Measurements from ENCODE around the gene RPL10. TPM values are rescaled to one million over a fixed set of nuclear protein-coding genes. Genes with fewer than 3 reads are reported as not detected.
A peak's percentile ranks its signal among the peaks of the same experiment; 100 is the strongest.

The RPL10 gene
- total RNA-seq, 1 donor from 2014 or later = 3,704 TPM

DNA sequence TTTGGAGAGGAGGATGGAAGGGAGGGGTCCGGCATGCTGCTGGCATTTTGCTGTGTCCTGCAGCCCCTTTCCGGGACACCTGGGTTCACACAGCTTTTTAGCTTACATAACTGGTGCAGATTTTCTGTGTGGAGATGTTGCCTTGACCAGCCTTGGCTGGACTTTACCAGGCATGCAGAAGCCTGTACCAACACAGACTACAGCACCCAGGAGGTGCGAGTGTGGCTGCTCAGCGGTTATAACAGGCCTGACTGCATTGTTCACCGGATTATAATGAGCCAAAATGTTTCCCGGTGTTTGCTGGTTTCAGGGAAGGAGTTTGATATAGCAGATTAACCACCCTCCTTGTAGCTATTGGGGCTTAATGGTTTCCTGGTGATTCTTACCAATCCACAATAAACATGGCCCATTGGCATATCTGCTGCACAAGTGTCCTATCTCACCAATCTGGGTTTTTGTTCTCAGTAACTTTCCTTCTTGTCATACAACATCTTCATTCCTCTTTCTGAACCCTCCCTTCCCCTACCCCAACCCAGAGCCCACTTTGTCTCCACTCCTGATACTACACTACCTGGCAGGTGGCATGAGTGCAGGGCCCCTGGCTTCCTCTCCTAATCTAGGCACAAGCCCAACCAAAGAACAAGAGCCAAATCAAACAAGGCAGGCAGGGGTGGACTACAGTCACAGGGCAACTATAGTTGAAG, 3.9 kb downstream of the RPL10 start:
- no peak overlapping the region for H3K27ac Mint-ChIP-seq (ENCODE audit: unreplicated experiment)
- no peak for DNase-seq (ENCODE audit: low spot score)
- H3K4me1 Mint-ChIP-seq (ENCODE audit: unreplicated experiment) = peaks cover 12% of the 10 kb centered on the region
- H3K36me3 Mint-ChIP-seq (ENCODE audit: low read depth, unreplicated experiment) = peaks cover 22% of the 10 kb centered on the region
- TF ChIP-seq, protein P1, sequence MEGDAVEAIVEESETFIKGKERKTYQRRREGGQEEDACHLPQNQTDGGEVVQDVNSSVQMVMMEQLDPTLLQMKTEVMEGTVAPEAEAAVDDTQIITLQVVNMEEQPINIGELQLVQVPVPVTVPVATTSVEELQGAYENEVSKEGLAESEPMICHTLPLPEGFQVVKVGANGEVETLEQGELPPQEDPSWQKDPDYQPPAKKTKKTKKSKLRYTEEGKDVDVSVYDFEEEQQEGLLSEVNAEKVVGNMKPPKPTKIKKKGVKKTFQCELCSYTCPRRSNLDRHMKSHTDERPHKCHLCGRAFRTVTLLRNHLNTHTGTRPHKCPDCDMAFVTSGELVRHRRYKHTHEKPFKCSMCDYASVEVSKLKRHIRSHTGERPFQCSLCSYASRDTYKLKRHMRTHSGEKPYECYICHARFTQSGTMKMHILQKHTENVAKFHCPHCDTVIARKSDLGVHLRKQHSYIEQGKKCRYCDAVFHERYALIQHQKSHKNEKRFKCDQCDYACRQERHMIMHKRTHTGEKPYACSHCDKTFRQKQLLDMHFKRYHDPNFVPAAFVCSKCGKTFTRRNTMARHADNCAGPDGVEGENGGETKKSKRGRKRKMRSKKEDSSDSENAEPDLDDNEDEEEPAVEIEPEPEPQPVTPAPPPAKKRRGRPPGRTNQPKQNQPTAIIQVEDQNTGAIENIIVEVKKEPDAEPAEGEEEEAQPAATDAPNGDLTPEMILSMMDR (IDR thresholded peaks at IDR 0.05; ENCODE audit: unreplicated experiment) = no peak
- H3K27me3 Mint-ChIP-seq (ENCODE audit: unreplicated experiment) = peaks cover 21% of the 10 kb centered on the region
- no peak overlapping the region for H3K4me3 Mint-ChIP-seq (ENCODE audit: unreplicated experiment)
- H3K9me3 Mint-ChIP-seq (ENCODE audit: unreplicated experiment) = no peaks in the 10 kb centered on the region

- H3K4me1 Mint-ChIP-seq (ENCODE audit: unreplicated experiment) = peaks cover 12% of the 10 kb centered on the region
- H3K27ac Mint-ChIP-seq (ENCODE audit: unreplicated experiment) = no peak overlapping the region
- no peak for DNase-seq (ENCODE audit: low spot score)
- no peak overlapping the region for H3K4me3 Mint-ChIP-seq (ENCODE audit: unreplicated experiment)
- H3K36me3 Mint-ChIP-seq (ENCODE audit: low read depth, unreplicated experiment) = peaks cover 22% of the 10 kb centered on the region
- TF ChIP-seq, protein P1 (IDR thresholded peaks at IDR 0.05; ENCODE audit: unreplicated experiment) = no peak
- no peaks in the 10 kb centered on the region for H3K9me3 Mint-ChIP-seq (ENCODE audit: unreplicated experiment)
- H3K27me3 Mint-ChIP-seq (ENCODE audit: unreplicated experiment) = peaks cover 21% of the 10 kb centered on the region
These were observed 4.5 kb downstream of the RPL10 start for GRCh38 chrX:154402622-154403127.

- no peak overlapping the region for H3K27ac Mint-ChIP-seq (ENCODE audit: unreplicated experiment)
- peaks cover 19% of the 10 kb centered on the region for H3K36me3 Mint-ChIP-seq (ENCODE audit: low read depth, unreplicated experiment)
- DNase-seq (ENCODE audit: low spot score) = no peak
- H3K4me1 Mint-ChIP-seq (ENCODE audit: unreplicated experiment) = peaks cover 13% of the 10 kb centered on the region
- H3K9me3 Mint-ChIP-seq (ENCODE audit: unreplicated experiment) = no peaks in the 10 kb centered on the region
- H3K27me3 Mint-ChIP-seq (ENCODE audit: unreplicated experiment) = peaks cover 18% of the 10 kb centered on the region
- no peak overlapping the region for H3K4me3 Mint-ChIP-seq (ENCODE audit: unreplicated experiment)
- TF ChIP-seq, protein P1 (IDR thresholded peaks at IDR 0.05; ENCODE audit: unreplicated experiment) = no peak
These were observed 5.0 kb downstream of the RPL10 start for GRCh38 chrX:154403192-154403591.

GRCh38 chrX:154403858-154404257, 5.7 kb downstream of the RPL10 start:
- H3K27ac Mint-ChIP-seq (ENCODE audit: unreplicated experiment) = peak overlapping the region; percentile 74
- H3K4me1 Mint-ChIP-seq (ENCODE audit: unreplicated experiment) = peaks cover 15% of the 10 kb centered on the region
- peaks cover 11% of the 10 kb centered on the region for H3K27me3 Mint-ChIP-seq (ENCODE audit: unreplicated experiment)
- no peak overlapping the region for H3K4me3 Mint-ChIP-seq (ENCODE audit: unreplicated experiment)
- TF ChIP-seq, protein P1 (IDR thresholded peaks at IDR 0.05; ENCODE audit: unreplicated experiment) = no peak
- peaks cover 12% of the 10 kb centered on the region for H3K36me3 Mint-ChIP-seq (ENCODE audit: low read depth, unreplicated experiment)
- no peaks in the 10 kb centered on the region for H3K9me3 Mint-ChIP-seq (ENCODE audit: unreplicated experiment)
- DNase-seq (ENCODE audit: low spot score) = no peak

DNA sequence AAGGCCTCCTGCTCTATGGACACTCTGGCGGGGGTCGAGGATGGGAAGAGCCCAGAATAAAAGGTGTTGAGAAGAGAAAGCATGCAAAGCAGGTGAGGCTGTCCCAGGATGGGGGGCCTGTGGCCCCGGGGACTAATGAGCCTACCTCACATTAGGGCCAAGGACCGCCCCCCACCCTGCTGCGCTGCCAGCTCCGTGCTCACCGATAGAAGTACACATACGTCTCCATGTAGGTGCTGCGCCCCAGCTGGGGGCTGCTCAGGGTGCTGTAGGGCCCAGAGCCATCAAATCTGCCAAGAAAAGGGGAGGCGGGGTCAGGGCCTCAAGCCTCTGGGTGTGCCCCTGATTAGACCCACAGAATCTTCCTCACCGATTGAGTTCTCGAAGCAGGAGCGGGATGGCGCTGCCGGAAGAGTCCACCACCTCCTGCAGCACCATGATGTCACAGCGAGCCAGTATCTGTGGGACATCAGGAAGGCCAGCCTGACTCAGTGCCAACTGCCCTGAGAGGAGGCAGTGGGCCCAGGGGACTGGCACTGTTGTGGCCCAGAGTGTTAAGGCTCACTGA, 6.5 kb downstream of the RPL10 start:
- no peak overlapping the region for H3K4me3 Mint-ChIP-seq (ENCODE audit: unreplicated experiment)
- TF ChIP-seq, protein P1 (IDR thresholded peaks at IDR 0.05; ENCODE audit: unreplicated experiment) = no peak
- peaks cover 4% of the 10 kb centered on the region for H3K27me3 Mint-ChIP-seq (ENCODE audit: unreplicated experiment)
- H3K4me1 Mint-ChIP-seq (ENCODE audit: unreplicated experiment) = peaks cover 10% of the 10 kb centered on the region
- H3K27ac Mint-ChIP-seq (ENCODE audit: unreplicated experiment) = no peak overlapping the region
- no peaks in the 10 kb centered on the region for H3K9me3 Mint-ChIP-seq (ENCODE audit: unreplicated experiment)
- no peak for DNase-seq (ENCODE audit: low spot score)
- H3K36me3 Mint-ChIP-seq (ENCODE audit: low read depth, unreplicated experiment) = peaks cover 5% of the 10 kb centered on the region

All from endothelial cell (in vitro differentiated cells).